Naive B cell (primary cell): ENCODE results near the gene ZMYM3. TPM values are rescaled to one million over a fixed set of nuclear protein-coding genes. Genes with fewer than 3 reads are reported as not detected.
A peak's percentile ranks its signal among the peaks of the same experiment; 100 is the strongest.

Experiments
- ATAC-seq, 2 donors: fragments of 150-1000 bp; cut with Tn5 transposase; 2 replicates each; pipeline ENCODE4 v1.10.0; 2021; ENCODE audit warnings: low read depth in 2 of 2, mild to moderate bottlenecking in 2 of 2, moderate library complexity in 2 of 2
- DNase-seq: peaks from one replicate; pipeline ENCODE4 v3.0.0; 2022
- H3K27ac Mint-ChIP-seq, 6 donors: one replicate each; pipeline ENCODE4 v1.8.0; 2020 to 2022; ENCODE audit warnings: mild to moderate bottlenecking in 6 of 6, mixed read lengths in 6 of 6, moderate library complexity in 5 of 6, inconsistent platforms in 2 of 6
- H3K27me3 Mint-ChIP-seq, 3 donors: one replicate each; pipeline ENCODE4 v1.8.0; 2021 to 2022; ENCODE audit warnings: mixed read lengths in 3 of 3, mild to moderate bottlenecking in 1 of 3
- H3K36me3 Mint-ChIP-seq, 2 donors: one replicate each; pipeline ENCODE4 v1.8.0; 2020 to 2022; ENCODE audit warnings: mixed read lengths in 2 of 2, inconsistent platforms in 1 of 2, mild to moderate bottlenecking in 1 of 2
- H3K4me1 Mint-ChIP-seq, 3 donors: one replicate each; pipeline ENCODE4 v1.8.0; 2020 to 2022; ENCODE audit warnings: mixed read lengths in 3 of 3, inconsistent platforms in 1 of 3, mild to moderate bottlenecking in 1 of 3, moderate library complexity in 1 of 3
- H3K4me3 Mint-ChIP-seq, 8 donors: one replicate each; pipeline ENCODE4 v1.8.0; 2020 to 2022; ENCODE audit warnings: mild to moderate bottlenecking in 8 of 8, mixed read lengths in 8 of 8, moderate library complexity in 8 of 8, inconsistent platforms in 2 of 8
- H3K9me3 Mint-ChIP-seq, 7 donors: one replicate each; pipeline ENCODE4 v1.8.0; 2020 to 2022; ENCODE audit warnings: mixed read lengths in 7 of 7, mild to moderate bottlenecking in 5 of 7, inconsistent platforms in 2 of 7, moderate library complexity in 1 of 7
- polyA plus RNA-seq, 6 donors: library from polyadenylated mRNA; unstranded; fragments of 300-500 nt; fragmentation: Illumina TruSeq; gene quantifications; one replicate each; pipeline ENCODE4 v1.2.3, GENCODE V29; 2021; ENCODE audit warnings: low read depth in 6 of 6

The ZMYM3 gene
- polyA plus RNA-seq, 6 donors from 2014 or later, result 5.8 to 10.0 (median 7.8) TPM

GRCh38 chrX:71244359-71245128 lies 9.4 kb downstream of the ZMYM3 start:
- H3K4me1 Mint-ChIP-seq, result no peaks in the 10 kb centered on the region
- H3K36me3 Mint-ChIP-seq, result peaks cover 20 to 50% of the 10 kb centered on the region in 2 donors
- DNase-seq (no peak), ATAC-seq (no peak)
- no peak overlapping the region for H3K27ac Mint-ChIP-seq
- peaks cover 0 to 4% (median 0%) of the 10 kb centered on the region in 7 donors for H3K9me3 Mint-ChIP-seq
- no peaks in the 10 kb centered on the region for H3K27me3 Mint-ChIP-seq
- no peak overlapping the region for H3K4me3 Mint-ChIP-seq

DNA sequence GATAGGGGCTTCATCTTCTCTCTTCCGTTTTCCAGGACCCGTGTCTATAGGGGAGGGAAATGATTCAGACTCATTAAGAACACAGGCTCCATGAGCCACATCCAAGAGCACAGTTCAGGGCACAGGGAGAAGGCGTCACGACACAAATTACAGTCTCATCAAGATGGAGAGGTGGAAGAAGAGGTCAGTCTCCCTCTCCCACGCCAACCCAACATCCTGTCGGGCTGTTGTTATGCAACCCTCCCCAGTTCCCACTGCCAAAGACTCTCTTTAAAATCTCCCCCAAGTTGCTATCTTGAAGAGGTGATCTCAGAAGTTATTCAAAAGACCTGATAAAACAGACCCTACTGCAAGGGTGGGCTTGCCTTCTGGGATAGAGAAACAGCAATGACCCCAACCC lies 12.6 kb downstream of the ZMYM3 start:
- no peaks in the 10 kb centered on the region for H3K4me1 Mint-ChIP-seq
- H3K36me3 Mint-ChIP-seq, result peaks cover 20 to 39% of the 10 kb centered on the region in 2 donors
- no peak overlapping the region for H3K27ac Mint-ChIP-seq
- DNase-seq (no peak), ATAC-seq (no peak)
- H3K9me3 Mint-ChIP-seq, result peaks cover 0 to 5% (median 0%) of the 10 kb centered on the region in 7 donors
- H3K4me3 Mint-ChIP-seq, result no peak overlapping the region
- H3K27me3 Mint-ChIP-seq, result no peaks in the 10 kb centered on the region

DNA sequence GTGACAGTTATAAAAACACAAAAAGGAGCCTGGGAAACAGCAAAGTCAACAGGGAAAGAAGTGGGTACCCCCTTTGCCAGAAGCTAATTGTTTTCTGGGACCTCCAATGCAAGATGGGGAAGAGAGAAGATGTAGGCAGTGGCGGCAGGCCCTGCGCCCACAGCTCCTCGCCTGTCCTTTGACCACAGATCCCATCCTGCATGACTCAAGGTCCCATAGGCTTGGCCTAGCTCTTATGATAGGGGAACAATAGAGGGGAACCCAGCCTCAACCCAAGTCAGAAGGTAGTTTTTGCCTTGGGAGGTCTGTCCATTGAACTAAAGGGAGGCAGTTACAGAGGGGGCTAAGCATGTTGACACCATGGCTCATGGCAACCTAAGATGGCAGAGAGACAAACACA lies 14.2 kb downstream of the ZMYM3 start:
- no peak overlapping the region for H3K4me3 Mint-ChIP-seq
- ATAC-seq (no peak), DNase-seq (no peak)
- no peak overlapping the region for H3K27ac Mint-ChIP-seq
- H3K4me1 Mint-ChIP-seq, result no peaks in the 10 kb centered on the region
- H3K27me3 Mint-ChIP-seq, result no peaks in the 10 kb centered on the region
- peaks cover 15 to 31% of the 10 kb centered on the region in 2 donors for H3K36me3 Mint-ChIP-seq
- H3K9me3 Mint-ChIP-seq, result peaks cover 0 to 5% (median 0%) of the 10 kb centered on the region in 7 donors

DNA sequence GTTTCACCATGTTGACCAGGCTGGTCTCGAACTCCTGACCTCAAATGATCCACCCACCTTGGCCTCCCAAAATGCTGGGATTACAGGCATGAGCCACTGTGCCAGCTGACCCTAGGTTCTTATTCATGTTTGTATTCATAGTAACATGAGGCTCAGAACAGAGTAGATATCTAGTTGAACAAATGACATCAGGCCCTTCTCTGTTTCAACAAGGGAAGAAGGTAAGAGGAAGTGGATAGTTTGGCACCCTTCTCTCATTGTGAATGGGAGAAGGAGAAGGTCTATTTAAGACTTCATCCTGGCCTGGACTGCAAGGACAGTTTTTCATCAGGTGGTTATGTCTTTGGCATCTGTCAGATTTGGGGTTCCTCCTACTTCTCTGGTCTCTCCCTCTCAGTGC lies 17.1 kb downstream of the ZMYM3 start:
- Mint-ChIP-seq H3K4me1 (no peaks in the 10 kb centered on the region), H3K4me3 (no peak overlapping the region)
- ATAC-seq, result no peak

GRCh38 chrX:71235482-71235881 lies 18.5 kb downstream of the ZMYM3 start:
- peaks cover 0 to 5% (median 0%) of the 10 kb centered on the region in 7 donors for H3K9me3 Mint-ChIP-seq
- no peak overlapping the region for H3K4me3 Mint-ChIP-seq
- DNase-seq (no peak), ATAC-seq (no peak)
- peaks cover 0 to 5% (median 3%) of the 10 kb centered on the region in 3 donors for H3K4me1 Mint-ChIP-seq
- peak overlapping the region in 1 of 6 donors; percentile 66 for H3K27ac Mint-ChIP-seq
- peaks cover 2 to 8% of the 10 kb centered on the region in 2 donors for H3K36me3 Mint-ChIP-seq
- H3K27me3 Mint-ChIP-seq, result no peaks in the 10 kb centered on the region

More for the DNA sequence above, 17.1 kb downstream of the ZMYM3 start:
- Mint-ChIP-seq H3K27me3 (no peaks in the 10 kb centered on the region), H3K36me3 (peaks cover 10 to 16% of the 10 kb centered on the region in 2 donors), H3K9me3 (peaks cover 0 to 5% (median 0%) of the 10 kb centered on the region in 7 donors), H3K27ac (peak overlapping the region in 1 of 6 donors; percentile 76)
- DNase-seq, result no peak

DNA sequence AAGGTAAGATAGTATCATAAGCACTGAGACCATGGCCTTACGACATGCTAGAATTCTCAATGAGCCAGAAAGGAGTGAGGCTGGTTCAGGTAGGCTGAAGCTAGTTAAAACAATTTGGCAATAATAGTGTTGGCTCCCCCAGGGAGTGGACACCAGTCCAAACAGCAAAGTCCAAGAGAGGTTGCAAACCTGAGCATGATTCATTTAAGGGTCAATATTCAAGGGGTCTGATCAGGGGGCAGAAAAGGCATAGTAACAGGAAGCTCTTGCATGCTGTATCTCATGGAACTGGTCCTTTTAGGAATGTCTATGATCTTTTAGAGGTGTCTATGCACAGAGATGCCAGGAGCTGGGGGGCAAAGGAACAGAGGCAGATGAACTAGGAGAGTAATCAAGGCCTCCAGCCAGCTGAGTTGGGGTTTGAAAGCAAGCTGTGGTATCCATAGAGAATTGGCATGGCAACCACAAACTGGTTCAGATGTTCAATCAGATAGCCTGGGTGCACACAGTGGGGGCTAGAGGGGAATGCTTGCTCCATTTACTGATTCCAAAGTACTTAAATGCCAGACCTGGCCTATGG lies 25.8 kb downstream of the ZMYM3 start:
- DNase-seq (no peak), ATAC-seq (no peak)
- H3K27ac Mint-ChIP-seq, result peak overlapping the region in 1 of 6 donors; percentile 41

DNA sequence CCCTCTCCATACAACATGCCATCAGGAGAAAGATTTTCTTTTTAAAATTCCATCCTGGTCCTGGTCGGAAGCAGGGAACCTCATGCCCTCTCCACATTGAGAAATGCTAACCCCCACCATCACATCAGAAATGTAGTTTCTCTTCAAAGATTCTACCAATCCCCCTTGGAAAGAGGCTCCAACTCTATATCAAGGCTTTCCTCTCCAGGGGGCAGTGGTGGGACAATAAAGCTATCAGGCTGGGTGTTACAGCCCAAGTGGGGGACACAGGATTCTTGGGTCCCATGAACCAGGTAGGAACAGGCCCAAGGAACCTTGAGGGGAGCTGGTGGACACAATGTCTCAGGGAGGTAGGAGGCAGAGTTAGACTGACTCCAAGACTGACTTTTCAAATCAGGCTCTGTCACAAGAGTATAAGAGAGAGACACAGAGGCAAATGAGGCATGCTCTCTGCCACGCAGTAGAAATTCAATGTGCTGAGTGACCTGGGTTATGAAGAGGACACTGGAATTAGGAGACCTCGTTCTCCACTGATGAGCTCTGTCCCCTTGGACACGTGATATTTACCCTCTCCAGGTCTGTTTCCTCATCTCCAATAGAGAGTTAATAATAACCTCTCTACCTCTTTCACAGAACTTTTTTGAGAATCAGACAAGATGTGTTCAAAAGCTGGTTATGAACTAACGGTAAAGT lies 26.4 kb downstream of the ZMYM3 start:
- Mint-ChIP-seq H3K27me3 (peaks cover 0 to 21% (median 15%) of the 10 kb centered on the region in 3 donors), H3K9me3 (peaks cover 0 to 5% (median 0%) of the 10 kb centered on the region in 7 donors), H3K4me3 (no peak overlapping the region), H3K4me1 (peaks cover 0 to 9% (median 3%) of the 10 kb centered on the region in 3 donors), H3K27ac (peak overlapping the region in 2 of 6 donors; percentile 41 to 58), H3K36me3 (no peaks in the 10 kb centered on the region)
- DNase-seq (no peak), ATAC-seq (no peak)

More for the DNA sequence above, 25.8 kb downstream of the ZMYM3 start:
- Mint-ChIP-seq H3K4me1 (peaks cover 0 to 9% (median 3%) of the 10 kb centered on the region in 3 donors), H3K27me3 (peaks cover 0 to 17% (median 13%) of the 10 kb centered on the region in 3 donors), H3K36me3 (no peaks in the 10 kb centered on the region), H3K4me3 (no peak overlapping the region), H3K9me3 (peaks cover 0 to 5% (median 0%) of the 10 kb centered on the region in 7 donors)

DNA sequence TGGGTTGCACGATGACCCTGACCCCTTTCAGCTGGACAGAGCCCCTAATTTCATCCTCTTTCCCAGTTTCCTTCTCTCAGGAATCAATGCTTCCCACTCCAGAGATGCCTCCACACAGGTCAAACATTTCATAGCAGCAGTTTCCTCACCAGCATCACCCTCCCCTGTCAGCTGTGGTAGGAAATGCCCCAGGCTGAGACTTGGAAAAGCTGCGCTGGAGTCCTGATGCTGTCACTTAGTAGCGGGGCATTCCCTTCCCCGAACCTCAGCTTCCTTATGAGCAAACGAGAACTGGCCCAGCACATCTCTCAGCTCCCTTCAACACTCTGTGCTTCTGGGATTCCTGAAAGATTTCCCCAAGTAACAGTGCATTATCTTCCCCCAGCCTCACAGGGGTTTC lies 28.3 kb downstream of the ZMYM3 start:
- DNase-seq, result no peak
- Mint-ChIP-seq H3K27ac (no peak overlapping the region), H3K36me3 (no peaks in the 10 kb centered on the region), H3K9me3 (no peaks in the 10 kb centered on the region), H3K27me3 (peaks cover 0 to 21% (median 15%) of the 10 kb centered on the region in 3 donors), H3K4me1 (peaks cover 0 to 6% (median 1%) of the 10 kb centered on the region in 3 donors), H3K4me3 (no peak overlapping the region)
- no peak for ATAC-seq

DNA sequence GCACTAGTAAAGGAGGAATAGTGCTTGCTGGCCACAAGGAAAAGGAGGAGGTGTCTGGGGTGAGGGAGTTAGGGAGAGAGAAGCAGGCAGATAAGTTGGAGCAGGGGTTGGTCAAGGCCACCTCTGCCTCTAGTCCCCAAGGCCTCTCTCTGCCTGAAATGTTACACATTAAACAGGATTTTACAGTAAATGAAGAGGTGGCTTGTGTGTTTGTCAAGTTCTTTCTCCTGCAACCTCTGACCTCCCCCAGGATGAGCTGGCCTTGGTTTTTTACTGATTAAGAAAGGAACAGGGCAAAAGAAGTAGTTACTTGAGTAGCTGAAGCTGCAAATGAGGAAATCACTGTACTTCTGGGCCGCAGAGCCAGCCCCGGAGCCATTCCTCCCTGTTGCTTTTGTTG lies 28.9 kb downstream of the ZMYM3 start:
- ATAC-seq, result no peak
- Mint-ChIP-seq H3K27me3 (peaks cover 0 to 21% (median 15%) of the 10 kb centered on the region in 3 donors), H3K36me3 (no peaks in the 10 kb centered on the region), H3K9me3 (no peaks in the 10 kb centered on the region), H3K27ac (peak overlapping the region in 1 of 6 donors; percentile 80), H3K4me3 (no peak overlapping the region), H3K4me1 (peaks cover 0 to 3% (median 0%) of the 10 kb centered on the region in 3 donors)
- no peak for DNase-seq

DNA sequence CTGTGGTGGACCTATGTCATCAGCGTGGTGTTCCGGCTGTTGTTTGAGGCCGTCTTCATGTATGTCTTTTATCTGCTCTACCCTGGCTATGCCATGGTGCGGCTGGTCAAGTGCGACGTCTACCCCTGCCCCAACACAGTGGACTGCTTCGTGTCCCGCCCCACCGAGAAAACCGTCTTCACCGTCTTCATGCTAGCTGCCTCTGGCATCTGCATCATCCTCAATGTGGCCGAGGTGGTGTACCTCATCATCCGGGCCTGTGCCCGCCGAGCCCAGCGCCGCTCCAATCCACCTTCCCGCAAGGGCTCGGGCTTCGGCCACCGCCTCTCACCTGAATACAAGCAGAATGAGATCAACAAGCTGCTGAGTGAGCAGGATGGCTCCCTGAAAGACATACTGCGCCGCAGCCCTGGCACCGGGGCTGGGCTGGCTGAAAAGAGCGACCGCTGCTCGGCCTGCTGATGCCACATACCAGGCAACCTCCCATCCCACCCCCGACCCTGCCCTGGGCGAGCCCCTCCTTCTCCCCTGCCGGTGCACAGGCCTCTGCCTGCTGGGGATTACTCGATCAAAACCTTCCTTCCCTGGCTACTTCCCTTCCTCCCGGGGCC lies 29.7 kb downstream of the ZMYM3 start:
- no peak for ATAC-seq

GRCh38 chrX:71222929-71223328 lies 31.0 kb downstream of the ZMYM3 start, which contains the start of gene GJB1:
GJB1 (plus strand) TSS chrX:71223224; CDS start chrX:71223708, 484 bp downstream.
- Mint-ChIP-seq H3K9me3 (no peaks in the 10 kb centered on the region), H3K4me1 (peaks cover 0 to 3% (median 0%) of the 10 kb centered on the region in 3 donors), H3K27ac (peak within 1 kb of the TSS in 1 of 6 donors; percentile 15), H3K4me3 (no peak within 1 kb of the TSS), H3K36me3 (no peaks in the 10 kb centered on the region), H3K27me3 (peaks cover 0 to 21% (median 15%) of the 10 kb centered on the region in 3 donors)
- ATAC-seq (no peak), DNase-seq (no peak)

More for the DNA sequence above, 29.7 kb downstream of the ZMYM3 start:
- Mint-ChIP-seq H3K27ac (peak overlapping the region in 2 of 6 donors; percentile 15 to 74), H3K27me3 (peaks cover 0 to 21% (median 15%) of the 10 kb centered on the region in 3 donors), H3K9me3 (no peaks in the 10 kb centered on the region), H3K36me3 (no peaks in the 10 kb centered on the region), H3K4me1 (peaks cover 0 to 3% (median 0%) of the 10 kb centered on the region in 3 donors), H3K4me3 (no peak overlapping the region)
- no peak for DNase-seq

DNA sequence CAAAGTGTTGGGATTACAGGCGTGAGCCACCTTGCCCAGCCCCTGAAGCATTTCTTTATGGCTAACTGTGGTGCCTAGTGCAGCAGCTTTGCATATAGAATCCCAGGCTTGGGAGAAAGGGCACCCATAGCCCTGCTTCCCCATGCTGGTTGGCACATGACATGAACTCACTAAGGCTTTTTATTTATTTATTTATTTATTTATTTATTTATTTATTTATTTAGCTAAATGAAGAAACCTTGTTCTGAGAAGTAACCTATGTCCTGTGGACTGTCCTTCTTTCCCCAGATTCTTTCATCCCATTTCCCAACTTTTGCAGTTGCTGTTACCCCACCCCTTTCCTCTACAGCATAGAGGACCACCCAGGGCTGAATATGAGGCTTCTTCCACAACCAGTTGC lies 32.8 kb downstream of the ZMYM3 start:
- H3K36me3 Mint-ChIP-seq, result no peaks in the 10 kb centered on the region
- no peak overlapping the region for H3K27ac Mint-ChIP-seq
- H3K4me1 Mint-ChIP-seq, result peaks cover 0 to 3% (median 0%) of the 10 kb centered on the region in 3 donors
- H3K9me3 Mint-ChIP-seq, result peaks cover 0 to 2% (median 0%) of the 10 kb centered on the region in 7 donors
- peaks cover 0 to 21% (median 15%) of the 10 kb centered on the region in 3 donors for H3K27me3 Mint-ChIP-seq
- no peak overlapping the region for H3K4me3 Mint-ChIP-seq
- no peak for DNase-seq
- ATAC-seq, result no peak

- ATAC-seq, result no peak
- Mint-ChIP-seq H3K4me1 (no peaks in the 10 kb centered on the region), H3K36me3 (no peaks in the 10 kb centered on the region), H3K4me3 (no peak overlapping the region), H3K9me3 (peaks cover 0 to 2% (median 0%) of the 10 kb centered on the region in 7 donors), H3K27me3 (peaks cover 0 to 14% (median 0%) of the 10 kb centered on the region in 3 donors), H3K27ac (no peak overlapping the region)
- no peak for DNase-seq
These were observed 36.6 kb downstream of the ZMYM3 start for GRCh38 chrX:71217298-71217697.
